H1 (cell line): ENCODE data around the gene TSR3. TPM values are rescaled to one million over a fixed set of nuclear protein-coding genes. Genes with fewer than 3 reads are reported as not detected.

Source experiments
- BACH1 ChIP-seq: IDR thresholded peaks from 2 replicates; pipeline ENCODE4 v1.6.1; 2012; ENCODE audit warnings: low read length, improper control_type of control experiment
- MAX ChIP-seq: IDR thresholded peaks from 2 replicates; pipeline ENCODE4 v1.6.1; 2012; ENCODE audit warnings: inconsistent platforms
- SIN3A ChIP-seq, 2 experiments: IDR thresholded peaks in 1 of 2; conservative IDR thresholded peaks in 1 of 2; 2 replicates each; pipeline ENCODE4 v1.6.1; 2011 to 2012; ENCODE audit warnings: low read length in 2 of 2, improper control_type of control experiment in 1 of 2, low read depth in 1 of 2, mild to moderate bottlenecking in 1 of 2
- polyA plus RNA-seq, 7 experiments: library from polyadenylated mRNA; depleted of rRNA in 3 of 7; stranded (reverse) in 5 of 7; unstranded in 2 of 7; fragments of >200 nt in 5 of 7; fragments of 200-250 nt in 2 of 7; gene quantifications; 1 replicate in 5 of 7; 2 replicates in 1 of 7; 4 replicates in 1 of 7; pipeline versions ENCODE4 v1.2.1 to v1.2.3, GENCODE V29; 2011 to 2013; ENCODE audit warnings: missing spikeins in 2 of 7, mixed read lengths in 2 of 7
- total RNA-seq: library from RNA; stranded (reverse); fragmentation: NEBNext Ultra II Directional; extraction: Animal tissue kit (Norgen Biotek cat#: 25700); gene quantifications from 2 replicates; pipeline ENCODE4 v1.2.1, GENCODE V29; 2021

Gene TSR3
- total and polyA plus RNA-seq, 2 of the 8 experiments (the other 6 are each of a cell fraction or from before 2014, with no cell fraction given) = 43.1 to 52.3 TPM

DNA sequence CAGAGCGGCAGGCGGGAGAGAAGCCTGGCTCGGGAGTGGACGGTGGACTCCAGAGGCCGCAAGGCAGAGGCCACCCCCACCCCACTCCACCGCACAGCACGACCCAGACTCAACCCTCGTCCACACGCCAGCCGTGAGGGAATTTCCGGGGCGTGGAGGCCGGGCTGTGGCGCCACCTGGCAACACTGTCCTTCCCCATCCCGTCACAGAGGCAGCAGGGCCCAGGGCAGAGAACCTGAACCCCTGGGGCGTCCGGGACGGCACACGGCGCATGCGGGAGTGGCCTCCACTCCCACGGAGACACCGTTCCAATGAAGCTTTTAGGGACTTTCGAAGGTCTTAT, 23.6 kb upstream of the TSR3 start (continued):
- TF ChIP-seq SIN3A (conservative IDR thresholded peaks at IDR 0.05 in 1 of 2, IDR thresholded peaks at IDR 0.05 in 1 of 2; ENCODE audit: low read depth in 1 of 2, low read length in 2 of 2) (no peak), MAX (no peak), BACH1 (no peak)
- TF ChIP-seq, all 59 proteins: peak for 0
